ENCODE data around the gene ZNF324. TPM values are rescaled to one million over a fixed set of nuclear protein-coding genes. Genes with fewer than 3 reads are reported as not detected.

The ZNF324 gene
- total and polyA plus RNA-seq, 2 of the 13 experiments (the other 11 are each of a cell fraction or from before 2014, with no cell fraction given) = 1.1 to 4.7 TPM

DNA sequence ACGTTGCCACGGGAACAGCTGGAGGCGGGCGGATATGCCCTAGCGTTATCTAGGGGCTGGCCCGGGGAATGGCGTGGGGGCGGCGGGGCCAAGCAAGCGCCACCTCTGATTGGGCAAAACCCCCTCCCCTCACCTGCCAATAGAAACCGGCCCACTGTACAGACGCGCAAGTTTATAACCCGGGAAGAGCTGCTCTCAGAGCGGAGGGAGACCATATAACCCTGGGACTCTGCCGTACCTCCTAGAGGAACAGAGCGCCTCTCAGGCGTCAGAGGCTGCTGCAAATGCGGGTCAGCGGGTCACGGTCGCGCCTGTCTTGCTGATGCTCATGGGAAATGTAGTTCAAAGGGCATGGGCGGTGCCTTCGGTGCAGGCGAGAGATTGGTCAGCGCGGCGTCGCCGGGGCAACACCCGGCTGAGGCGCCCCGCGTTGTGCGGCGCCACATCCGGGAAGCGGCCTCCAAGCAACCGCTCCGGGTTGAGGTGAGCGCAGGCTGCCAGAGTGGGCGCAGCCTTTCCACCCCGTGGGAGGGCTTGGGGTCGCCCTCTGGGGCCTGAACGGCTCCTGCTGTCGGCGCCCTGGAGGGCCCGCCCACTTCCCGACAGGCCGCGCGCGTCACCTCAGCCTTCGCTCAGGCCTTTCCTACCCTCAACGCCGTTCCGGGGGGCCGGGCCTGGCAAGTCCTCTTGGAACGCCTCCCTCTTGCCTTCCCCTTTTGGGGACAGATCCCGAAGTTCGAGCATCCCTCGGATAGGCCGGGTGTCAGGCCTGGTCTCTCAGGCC lies 9.0 kb downstream of the ZNF324 start, which contains the start of gene ZNF446 (continued):
- TF ChIP-seq ZNF280D (CRISPR knock-in tag; IDR thresholded peaks at IDR 0.05) (0 out of 2 replicates have a peak, but pooled peaks have one; percentile 8), RNF2 (conservative IDR thresholded peaks at IDR 0.05; ENCODE audit: low read depth) (no peak), AGO2 (optimal IDR thresholded peaks at IDR 0.05; ENCODE audit: low read depth, low read length) (peak; percentile 94), POLR2A (IDR thresholded peaks at IDR 0.05; ENCODE audit: insufficient read depth in 1 of 2, low read depth in 2 of 2, low read length in 2 of 2) (peak; percentile 57 to 65), HNRNPLL (IDR thresholded peaks at IDR 0.05; ENCODE audit: low read depth, low read length, poor library complexity, severe bottlenecking) (peak; percentile 76), ZNF383 (CRISPR knock-in tag; IDR thresholded peaks at IDR 0.05; ENCODE audit: borderline replicate concordance) (no peak), ZNF274 (CRISPR knock-in tag; IDR thresholded peaks at IDR 0.05) (peak; percentile 72; the same call in 1 of the 2 replicates), ETV5 (CRISPR knock-in tag; IDR thresholded peaks at IDR 0.05; ENCODE audit: borderline replicate concordance) (peak; percentile 65), ATF7-NPFF (CRISPR knock-in tag; IDR thresholded peaks at IDR 0.05; ENCODE audit: low read depth) (peak; percentile 76), NONO (IDR thresholded peaks at IDR 0.05) (no peak), NONO (CRISPR knock-in tag; conservative IDR thresholded peaks at IDR 0.05) (no peak), NFYC (CRISPR knock-in tag; IDR thresholded peaks at IDR 0.05) (peak; percentile 83), ZNF576 (CRISPR knock-in tag; IDR thresholded peaks at IDR 0.05) (no peak)
- TF ChIP-seq, protein P1, sequence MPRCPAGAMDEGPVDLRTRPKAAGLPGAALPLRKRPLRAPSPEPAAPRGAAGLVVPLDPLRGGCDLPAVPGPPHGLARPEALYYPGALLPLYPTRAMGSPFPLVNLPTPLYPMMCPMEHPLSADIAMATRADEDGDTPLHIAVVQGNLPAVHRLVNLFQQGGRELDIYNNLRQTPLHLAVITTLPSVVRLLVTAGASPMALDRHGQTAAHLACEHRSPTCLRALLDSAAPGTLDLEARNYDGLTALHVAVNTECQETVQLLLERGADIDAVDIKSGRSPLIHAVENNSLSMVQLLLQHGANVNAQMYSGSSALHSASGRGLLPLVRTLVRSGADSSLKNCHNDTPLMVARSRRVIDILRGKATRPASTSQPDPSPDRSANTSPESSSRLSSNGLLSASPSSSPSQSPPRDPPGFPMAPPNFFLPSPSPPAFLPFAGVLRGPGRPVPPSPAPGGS (CRISPR knock-in tag; IDR thresholded peaks at IDR 0.05) = peak; percentile 74; the same call in 1 of the 2 replicates
- TF ChIP-seq, protein P2, sequence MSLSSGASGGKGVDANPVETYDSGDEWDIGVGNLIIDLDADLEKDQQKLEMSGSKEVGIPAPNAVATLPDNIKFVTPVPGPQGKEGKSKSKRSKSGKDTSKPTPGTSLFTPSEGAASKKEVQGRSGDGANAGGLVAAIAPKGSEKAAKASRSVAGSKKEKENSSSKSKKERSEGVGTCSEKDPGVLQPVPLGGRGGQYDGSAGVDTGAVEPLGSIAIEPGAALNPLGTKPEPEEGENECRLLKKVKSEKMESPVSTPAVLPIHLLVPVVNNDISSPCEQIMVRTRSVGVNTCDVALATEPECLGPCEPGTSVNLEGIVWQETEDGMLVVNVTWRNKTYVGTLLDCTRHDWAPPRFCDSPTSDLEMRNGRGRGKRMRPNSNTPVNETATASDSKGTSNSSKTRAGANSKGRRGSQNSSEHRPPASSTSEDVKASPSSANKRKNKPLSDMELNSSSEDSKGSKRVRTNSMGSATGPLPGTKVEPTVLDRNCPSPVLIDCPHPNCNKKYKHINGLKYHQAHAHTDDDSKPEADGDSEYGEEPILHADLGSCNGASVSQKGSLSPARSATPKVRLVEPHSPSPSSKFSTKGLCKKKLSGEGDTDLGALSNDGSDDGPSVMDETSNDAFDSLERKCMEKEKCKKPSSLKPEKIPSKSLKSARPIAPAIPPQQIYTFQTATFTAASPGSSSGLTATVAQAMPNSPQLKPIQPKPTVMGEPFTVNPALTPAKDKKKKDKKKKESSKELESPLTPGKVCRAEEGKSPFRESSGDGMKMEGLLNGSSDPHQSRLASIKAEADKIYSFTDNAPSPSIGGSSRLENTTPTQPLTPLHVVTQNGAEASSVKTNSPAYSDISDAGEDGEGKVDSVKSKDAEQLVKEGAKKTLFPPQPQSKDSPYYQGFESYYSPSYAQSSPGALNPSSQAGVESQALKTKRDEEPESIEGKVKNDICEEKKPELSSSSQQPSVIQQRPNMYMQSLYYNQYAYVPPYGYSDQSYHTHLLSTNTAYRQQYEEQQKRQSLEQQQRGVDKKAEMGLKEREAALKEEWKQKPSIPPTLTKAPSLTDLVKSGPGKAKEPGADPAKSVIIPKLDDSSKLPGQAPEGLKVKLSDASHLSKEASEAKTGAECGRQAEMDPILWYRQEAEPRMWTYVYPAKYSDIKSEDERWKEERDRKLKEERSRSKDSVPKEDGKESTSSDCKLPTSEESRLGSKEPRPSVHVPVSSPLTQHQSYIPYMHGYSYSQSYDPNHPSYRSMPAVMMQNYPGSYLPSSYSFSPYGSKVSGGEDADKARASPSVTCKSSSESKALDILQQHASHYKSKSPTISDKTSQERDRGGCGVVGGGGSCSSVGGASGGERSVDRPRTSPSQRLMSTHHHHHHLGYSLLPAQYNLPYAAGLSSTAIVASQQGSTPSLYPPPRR (CRISPR knock-in tag; IDR thresholded peaks at IDR 0.05; ENCODE audit: borderline replicate concordance) = no peak
- TF ChIP-seq, protein P3, sequence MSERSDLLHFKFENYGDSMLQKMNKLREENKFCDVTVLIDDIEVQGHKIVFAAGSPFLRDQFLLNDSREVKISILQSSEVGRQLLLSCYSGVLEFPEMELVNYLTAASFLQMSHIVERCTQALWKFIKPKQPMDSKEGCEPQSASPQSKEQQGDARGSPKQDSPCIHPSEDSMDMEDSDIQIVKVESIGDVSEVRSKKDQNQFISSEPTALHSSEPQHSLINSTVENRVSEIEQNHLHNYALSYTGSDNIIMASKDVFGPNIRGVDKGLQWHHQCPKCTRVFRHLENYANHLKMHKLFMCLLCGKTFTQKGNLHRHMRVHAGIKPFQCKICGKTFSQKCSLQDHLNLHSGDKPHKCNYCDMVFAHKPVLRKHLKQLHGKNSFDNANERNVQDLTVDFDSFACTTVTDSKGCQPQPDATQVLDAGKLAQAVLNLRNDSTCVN (CRISPR knock-in tag; IDR thresholded peaks at IDR 0.05; ENCODE audit: borderline replicate concordance) = 0 out of 2 replicates have a peak, but pooled peaks have one; percentile 15
